IMR-90 (cell line): ENCODE data around the gene C1GALT1. TPM values are rescaled to one million over a fixed set of nuclear protein-coding genes. Genes with fewer than 3 reads are reported as not detected.

ENCODE experiments used
- ATAC-seq: fragments of 200-7000 bp; cut with Tn5 transposase; 2 replicates; pipeline ENCODE4 v1.9.1; 2020; ENCODE audit warnings: low read depth, mild to moderate bottlenecking, moderate library complexity
- BruUV-seq: library from RNA; stranded (reverse); fragments of 400-500 nt; replicated peaks from 2 replicates; lab custom pipeline; 2021; lab: Mats Ljungman, UMichigan
- CTCF ChIA-PET: fragments of 300-600 bp; formaldehyde crosslinking; extraction: SDS; loops from one replicate; lab custom pipeline; 2021; ENCODE audit warnings: antibody characterized with exemption; lab: Yijun Ruan, JAX
- POLR2A ChIA-PET: fragments of 300-600 bp; sonication (Branson Sonifier 250); formaldehyde crosslinking; loops from one replicate; lab custom pipeline; 2022; ENCODE audit warnings: antibody characterized with exemption; ENCODE audit not compliant: unreplicated experiment; lab: Charles Lee
- DNase-seq: peaks from one replicate; pipeline ENCODE4 v3.0.0; 2013
- H2AFZ ChIP-seq: replicated peaks from 2 replicates; pipeline ENCODE3; 2013; ENCODE audit warnings: low read length, mild to moderate bottlenecking; ENCODE audit not compliant: poor library complexity
- H2AK5ac ChIP-seq: 2 replicates; pipeline ENCODE4 v1.6.1; 2013; ENCODE audit warnings: low read depth, low read length, inconsistent platforms
- H2AK9ac ChIP-seq: replicated peaks from 2 replicates; pipeline ENCODE3; 2013; ENCODE audit warnings: mild to moderate bottlenecking, low read depth, low read length, moderate library complexity; ENCODE audit not compliant: poor library complexity
- H2BK120ac ChIP-seq: 2 replicates; pipeline ENCODE4 v1.6.1; 2013; ENCODE audit warnings: low read depth, low read length, inconsistent platforms
- H2BK15ac ChIP-seq: 3 replicates; pipeline ENCODE4 v1.6.1; 2013; ENCODE audit warnings: low read depth, low read length, inconsistent platforms
- H2BK20ac ChIP-seq: 2 replicates; pipeline ENCODE4 v1.6.1; 2013; ENCODE audit warnings: low read depth, mild to moderate bottlenecking, inconsistent platforms, low read length, moderate library complexity
- H2BK5ac ChIP-seq: 2 replicates; pipeline ENCODE4 v1.6.1; 2013; ENCODE audit warnings: mild to moderate bottlenecking, low read depth, low read length, inconsistent platforms; ENCODE audit not compliant: poor library complexity, severe bottlenecking
- H3K14ac ChIP-seq: replicated peaks from 2 replicates; pipeline ENCODE4 v1.6.1; 2013; ENCODE audit warnings: low read depth, low read length, inconsistent platforms
- H3K18ac ChIP-seq: 2 replicates; pipeline ENCODE4 v1.6.1; 2013; ENCODE audit warnings: low read depth, low read length, control low read depth
- H3K23ac ChIP-seq: 2 replicates; pipeline ENCODE4 v1.6.1; 2013; ENCODE audit warnings: low read depth, low read length, inconsistent platforms
- H3K27ac ChIP-seq: 2 replicates; pipeline ENCODE4 v1.5.1; 2013; ENCODE audit warnings: mild to moderate bottlenecking, control low read depth, low read length; ENCODE audit not compliant: insufficient read depth
- H3K27me3 ChIP-seq: 2 replicates; pipeline ENCODE4 v1.6.1; 2013; ENCODE audit warnings: low read length; ENCODE audit not compliant: control insufficient read depth, insufficient read depth
- H3K36me3 ChIP-seq: 2 replicates; pipeline ENCODE4 v1.6.1; 2013; ENCODE audit warnings: low read length, mixed read lengths; ENCODE audit not compliant: control insufficient read depth, insufficient read depth
- H3K4ac ChIP-seq: 2 replicates; pipeline ENCODE4 v1.6.1; 2013; ENCODE audit warnings: low read depth, low read length, inconsistent platforms
- H3K4me1 ChIP-seq: 2 replicates; pipeline ENCODE4 v1.6.1; 2013; ENCODE audit warnings: low read length, mixed read lengths; ENCODE audit not compliant: control insufficient read depth, insufficient read depth
- H3K4me2 ChIP-seq: 2 replicates; pipeline ENCODE4 v1.6.1; 2013; ENCODE audit warnings: low read depth, mild to moderate bottlenecking, control low read depth, low read length, moderate library complexity
- H3K4me3 ChIP-seq: 2 replicates; pipeline ENCODE4 v1.5.1; 2013; ENCODE audit warnings: low read depth, mild to moderate bottlenecking, control low read depth, low read length, moderate library complexity; ENCODE audit not compliant: insufficient read depth
- H3K56ac ChIP-seq: 2 replicates; pipeline ENCODE4 v1.6.1; 2013; ENCODE audit warnings: low read length, inconsistent platforms; ENCODE audit not compliant: insufficient read depth; ENCODE audit errors: extremely low read depth
- H3K79me1 ChIP-seq, 2 experiments: 2 replicates each; pipeline ENCODE4 v1.6.1; 2013; ENCODE audit warnings: low read length in 2 of 2, inconsistent platforms in 1 of 2, low read depth in 1 of 2
- H3K9ac ChIP-seq: 2 replicates; pipeline ENCODE4 v1.6.1; 2013; ENCODE audit warnings: low read depth, low read length, control low read depth
- H3K9me1 ChIP-seq: 2 replicates; pipeline ENCODE4 v1.6.1; 2013; ENCODE audit warnings: low read length, inconsistent platforms; ENCODE audit not compliant: insufficient read depth
- H3K9me3 ChIP-seq: 2 replicates; pipeline ENCODE4 v1.6.1; 2013; ENCODE audit warnings: low read length; ENCODE audit not compliant: control insufficient read depth, insufficient read depth
- H4K20me1 ChIP-seq: 2 replicates; pipeline ENCODE4 v1.6.1; 2013; ENCODE audit warnings: low read length, inconsistent platforms; ENCODE audit not compliant: insufficient read depth
- H4K5ac ChIP-seq: 2 replicates; pipeline ENCODE4 v1.6.1; 2013; ENCODE audit warnings: mild to moderate bottlenecking, low read depth, low read length, control low read depth
- H4K8ac ChIP-seq, 2 experiments: 2 replicates each; pipeline ENCODE4 v1.6.1; 2013; ENCODE audit warnings: low read depth in 2 of 2, low read length in 2 of 2, control low read depth in 1 of 2, inconsistent platforms in 1 of 2
- H4K91ac ChIP-seq: 2 replicates; pipeline ENCODE4 v1.6.1; 2013; ENCODE audit warnings: low read depth, low read length, inconsistent platforms; ENCODE audit not compliant: insufficient read depth
- BHLHE40 ChIP-seq: fragments of 150-350 bp; IDR thresholded peaks from 2 replicates; pipeline ENCODE4 v1.6.1; 2016; ENCODE audit warnings: mild to moderate bottlenecking, low read depth, low read length
- CEBPB ChIP-seq: IDR thresholded peaks from 2 replicates; pipeline ENCODE4 v1.6.1; 2012; ENCODE audit warnings: low read depth, low read length, improper control_type of control experiment
- CHD1 ChIP-seq: IDR thresholded peaks from 2 replicates; pipeline ENCODE4 v1.6.1; 2012; ENCODE audit warnings: low read depth, low read length, improper control_type of control experiment
- FOS ChIP-seq: fragments of 150-350 bp; IDR thresholded peaks from 2 replicates; pipeline ENCODE4 v1.6.1; 2016; ENCODE audit warnings: low read depth, low read length
- MAFK ChIP-seq: IDR thresholded peaks from 2 replicates; pipeline ENCODE4 v1.6.1; 2012; ENCODE audit warnings: low read depth, low read length, improper control_type of control experiment
- MAZ ChIP-seq: IDR thresholded peaks from 2 replicates; pipeline ENCODE4 v1.6.1; 2012; ENCODE audit warnings: low read depth, mild to moderate bottlenecking, low read length, improper control_type of control experiment, moderate library complexity, borderline replicate concordance
- MXI1 ChIP-seq: IDR thresholded peaks from 2 replicates; pipeline ENCODE4 v1.6.1; 2012; ENCODE audit warnings: low read depth, mild to moderate bottlenecking, low read length, moderate library complexity, borderline replicate concordance
- NFE2L2 ChIP-seq: fragments of 150-350 bp; IDR thresholded peaks from 2 replicates; pipeline ENCODE4 v1.6.1; 2016; ENCODE audit warnings: low read depth, mild to moderate bottlenecking, low read length
- POLR2A ChIP-seq: IDR thresholded peaks from 2 replicates; pipeline ENCODE4 v1.6.1; 2012; ENCODE audit warnings: mild to moderate bottlenecking, low read depth, low read length
- RAD21 ChIP-seq: IDR thresholded peaks from 2 replicates; pipeline ENCODE4 v1.6.1; 2012; ENCODE audit warnings: low read length, improper control_type of control experiment
- RCOR1 ChIP-seq: IDR thresholded peaks from 2 replicates; pipeline ENCODE4 v1.6.1; 2012; ENCODE audit warnings: mild to moderate bottlenecking, low read length, improper control_type of control experiment; ENCODE audit not compliant: insufficient replicate concordance
- RFX5 ChIP-seq: IDR thresholded peaks from 2 replicates; pipeline ENCODE4 v1.8.0; 2012; ENCODE audit warnings: low read depth, mild to moderate bottlenecking, low read length, moderate library complexity
- SMC3 ChIP-seq: fragments of 150-350 bp; IDR thresholded peaks from 2 replicates; pipeline ENCODE4 v1.6.1; 2016; ENCODE audit warnings: low read depth, mild to moderate bottlenecking, antibody characterized with exemption, low read length, moderate library complexity
- WGBS, 2 experiments: methylation state at CpG; one replicate each; pipeline versions ENCODE4 v1.1.5 to v1.1.7; 2013; ENCODE audit warnings: missing lambda C conversion rate in 2 of 2; ENCODE audit not compliant: insufficient read length in 1 of 2; ENCODE audit errors: extremely low coverage in 2 of 2; 5-methylcytosine and 5-hydroxymethylcytosine counted together
- dilution Hi-C: fragments of 300-500 bp; cut with HindIII; formaldehyde crosslinking; loops from one replicate; pipeline ENCODE4 v1.14.3; 2018; ENCODE audit warnings: low sequenced_read_pairs; ENCODE audit not compliant: unreplicated experiment
- in situ Hi-C: fragments of 300-500 bp; cut with MboI; formaldehyde crosslinking; loops from 3 replicates; pipeline ENCODE4 v1.14.3; 2019; ENCODE audit warnings: low sequenced_read_pairs, inconsistent platforms, mixed read lengths
- intact Hi-C: fragments of 100-400 bp; cut with micrococcal nuclease; formaldehyde crosslinking; loops from 2 replicates; pipeline ENCODE4 v1.10.0; 2022
- polyA plus RNA-seq, 3 experiments: library from polyadenylated mRNA; depleted of rRNA; stranded (reverse); fragments of >200 nt; gene quantifications; 2 replicates each; pipeline ENCODE4 v1.2.3, GENCODE V29; 2012; ENCODE audit warnings: low replicate concordance in 1 of 3
- total RNA-seq: library from RNA; depleted of rRNA; stranded (reverse); fragments of >200 nt; gene quantifications from 2 replicates; pipeline ENCODE4 v1.2.3, GENCODE V29; 2012
- TF ChIP-seq, protein P1 (sequence below): fragments of 150-350 bp; IDR thresholded peaks from 2 replicates; pipeline ENCODE4 v1.6.1; 2016; ENCODE audit warnings: low read depth, mild to moderate bottlenecking, low read length, moderate library complexity, borderline replicate concordance
- TF ChIP-seq, protein P2 (sequence below): conservative IDR thresholded peaks from 2 replicates; pipeline ENCODE4 v1.5.1; 2012; ENCODE audit warnings: mild to moderate bottlenecking, low read depth, low read length, improper control_type of control experiment

The C1GALT1 gene
- total and polyA plus RNA-seq, 2 of the 4 experiments (the other 2 are of a cell fraction): 11.6 to 12.2 TPM

DNA sequence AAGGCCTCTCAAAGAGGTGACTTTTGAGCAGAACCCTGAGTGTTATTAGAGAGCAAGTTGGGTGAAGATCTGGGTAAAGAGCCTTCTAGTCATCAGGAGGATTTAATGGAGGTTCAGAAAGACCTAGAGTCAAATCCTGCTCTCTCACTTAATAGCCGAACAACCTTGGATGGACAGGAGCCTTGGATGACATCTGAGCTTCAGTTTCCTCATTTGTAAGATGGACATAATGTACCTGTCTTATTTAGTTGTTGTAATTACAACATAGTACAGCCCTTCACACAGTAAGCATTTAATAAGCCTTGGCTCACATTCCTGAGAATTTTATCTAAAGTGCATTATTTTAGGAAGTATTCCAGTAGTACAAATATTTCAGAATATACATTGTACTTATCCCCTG, 57.0 kb downstream of the C1GALT1 start (continued):
- TF ChIP-seq, protein P1, sequence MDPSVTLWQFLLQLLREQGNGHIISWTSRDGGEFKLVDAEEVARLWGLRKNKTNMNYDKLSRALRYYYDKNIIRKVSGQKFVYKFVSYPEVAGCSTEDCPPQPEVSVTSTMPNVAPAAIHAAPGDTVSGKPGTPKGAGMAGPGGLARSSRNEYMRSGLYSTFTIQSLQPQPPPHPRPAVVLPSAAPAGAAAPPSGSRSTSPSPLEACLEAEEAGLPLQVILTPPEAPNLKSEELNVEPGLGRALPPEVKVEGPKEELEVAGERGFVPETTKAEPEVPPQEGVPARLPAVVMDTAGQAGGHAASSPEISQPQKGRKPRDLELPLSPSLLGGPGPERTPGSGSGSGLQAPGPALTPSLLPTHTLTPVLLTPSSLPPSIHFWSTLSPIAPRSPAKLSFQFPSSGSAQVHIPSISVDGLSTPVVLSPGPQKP: no peak
- no peak for TF ChIP-seq RFX5

DNA sequence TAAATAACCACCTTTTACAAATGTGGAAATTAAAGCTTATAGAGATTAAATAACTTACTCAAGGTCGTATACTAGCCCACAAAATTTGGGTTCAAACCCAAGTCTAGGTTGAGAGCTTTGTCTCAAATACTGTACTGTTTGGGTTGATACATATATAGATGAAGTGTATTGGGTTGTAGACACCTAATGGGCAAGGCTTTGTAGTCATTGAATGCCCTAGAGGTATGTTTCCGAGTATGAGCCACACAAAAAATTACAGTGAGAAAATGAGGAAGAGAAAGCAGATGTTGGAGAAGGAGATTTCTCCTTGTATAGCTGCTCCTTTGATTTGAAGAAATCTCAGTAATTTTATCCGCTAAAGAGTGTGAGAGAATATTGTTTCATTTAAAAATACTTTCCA, 60.6 kb downstream of the C1GALT1 start:
- Histone ChIP-seq H3K18ac (no peak overlapping the region), H3K9ac (no peak overlapping the region), H3K27me3 (no peaks in the 10 kb centered on the region), H3K4me3 (no peak overlapping the region), H4K20me1 (no peaks in the 10 kb centered on the region), H3K4ac (no peak overlapping the region), H2AK9ac (no peak overlapping the region), H3K27ac (no peak overlapping the region), H3K9me1 (no peaks in the 10 kb centered on the region), H3K23ac (no peak overlapping the region), H2AK5ac (no peak overlapping the region), H2BK15ac (no peak overlapping the region), H3K36me3 (no peaks in the 10 kb centered on the region), H3K79me1 (peaks cover 0 to 4% of the 10 kb centered on the region in 2 experiments; a peak in 1 of 4 replicates), H3K14ac (no peak overlapping the region), H2BK120ac (no peak overlapping the region), H3K9me3 (no peaks in the 10 kb centered on the region), H4K5ac (no peak overlapping the region), H2BK20ac (no peak overlapping the region), H4K91ac (no peak overlapping the region), H4K8ac (no peak overlapping the region), H3K56ac (no peak overlapping the region), H2AFZ (no peak overlapping the region), H3K4me1 (no peaks in the 10 kb centered on the region), H2BK5ac (no peak overlapping the region), H3K4me2 (no peak overlapping the region)
- POLR2A ChIA-PET: no interaction called here
- CTCF ChIA-PET: no interaction called here
- no CpG with 5 or more reads among the region's 3 CpGs for WGBS, 2 experiments
- intact Hi-C loops: loop anchor here (2.0 kb wide), 1 partner anchor 14 kb away; no protein-coding TSS in a partner anchor
- ATAC-seq (no peak), DNase-seq (no peak)
- dilution Hi-C loops: no loop called here
- BruUV-seq: no TSS peak
- in situ Hi-C loops: no loop called here
- no peak for TF ChIP-seq MAZ
- TF ChIP-seq, protein P2, sequence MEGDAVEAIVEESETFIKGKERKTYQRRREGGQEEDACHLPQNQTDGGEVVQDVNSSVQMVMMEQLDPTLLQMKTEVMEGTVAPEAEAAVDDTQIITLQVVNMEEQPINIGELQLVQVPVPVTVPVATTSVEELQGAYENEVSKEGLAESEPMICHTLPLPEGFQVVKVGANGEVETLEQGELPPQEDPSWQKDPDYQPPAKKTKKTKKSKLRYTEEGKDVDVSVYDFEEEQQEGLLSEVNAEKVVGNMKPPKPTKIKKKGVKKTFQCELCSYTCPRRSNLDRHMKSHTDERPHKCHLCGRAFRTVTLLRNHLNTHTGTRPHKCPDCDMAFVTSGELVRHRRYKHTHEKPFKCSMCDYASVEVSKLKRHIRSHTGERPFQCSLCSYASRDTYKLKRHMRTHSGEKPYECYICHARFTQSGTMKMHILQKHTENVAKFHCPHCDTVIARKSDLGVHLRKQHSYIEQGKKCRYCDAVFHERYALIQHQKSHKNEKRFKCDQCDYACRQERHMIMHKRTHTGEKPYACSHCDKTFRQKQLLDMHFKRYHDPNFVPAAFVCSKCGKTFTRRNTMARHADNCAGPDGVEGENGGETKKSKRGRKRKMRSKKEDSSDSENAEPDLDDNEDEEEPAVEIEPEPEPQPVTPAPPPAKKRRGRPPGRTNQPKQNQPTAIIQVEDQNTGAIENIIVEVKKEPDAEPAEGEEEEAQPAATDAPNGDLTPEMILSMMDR: no peak
- TF ChIP-seq, protein P1: no peak
- no peak for TF ChIP-seq FOS
- no peak for TF ChIP-seq MXI1
- TF ChIP-seq POLR2A: no peak
- no peak for TF ChIP-seq BHLHE40
- no peak for TF ChIP-seq NFE2L2
- TF ChIP-seq CHD1: no peak
- TF ChIP-seq RCOR1: no peak
- TF ChIP-seq MAFK: no peak
- no peak for TF ChIP-seq SMC3
- TF ChIP-seq CEBPB: no peak
- no peak for TF ChIP-seq RAD21
